ENCODE measurements around the gene JPH3.

Gene JPH3

DNA sequence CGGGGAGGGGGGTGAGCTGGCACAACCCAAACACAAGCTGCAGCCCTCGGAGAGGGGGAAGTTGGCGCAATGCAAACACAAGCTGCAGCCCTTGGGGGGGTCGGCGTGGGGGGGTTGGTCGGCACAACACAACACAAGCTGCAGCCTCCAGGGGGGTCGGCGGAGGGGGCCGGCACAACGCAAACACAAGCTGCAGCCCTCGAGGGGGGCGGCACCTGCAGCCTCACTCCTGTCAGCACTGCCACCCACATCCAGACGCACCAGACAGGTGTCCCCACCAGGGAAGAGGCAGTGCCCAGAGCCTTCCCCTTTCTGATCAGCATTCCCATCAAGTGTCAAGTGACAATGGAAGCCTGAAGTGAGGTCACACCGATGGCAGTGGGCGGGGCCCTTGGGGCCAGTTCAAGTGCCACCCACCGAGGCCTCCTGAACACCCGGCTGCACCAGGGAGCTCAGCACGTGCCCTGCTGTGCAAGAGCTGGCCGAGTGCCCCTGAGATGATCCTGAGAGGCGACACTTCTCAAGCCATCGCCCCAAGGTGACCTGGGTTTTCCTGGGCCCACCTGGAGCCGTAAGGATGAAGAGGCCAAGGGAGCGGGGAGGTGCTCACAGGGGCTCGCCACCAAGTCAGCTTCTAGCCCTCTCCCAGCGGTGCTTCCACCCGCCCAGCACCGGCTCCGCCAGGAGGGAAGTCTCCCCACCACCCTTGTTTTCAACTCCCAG lies 104.1 kb downstream of the JPH3 start:
- no peaks in the 10 kb centered on the region for H3K9me3 ChIP-seq (ENCODE audit: control insufficient read depth, insufficient read depth, low read length)
- peaks cover 75% of the 10 kb centered on the region for H3K79me2 ChIP-seq (ENCODE audit: control insufficient read depth, low read length)
- TF ChIP-seq EZH2phosphoT487 (IDR thresholded peaks at IDR 0.05; ENCODE audit: borderline replicate concordance, low read length) (no peak), CTCF (IDR thresholded peaks at IDR 0.05; ENCODE audit: low read depth, low read length, poor library complexity, severe bottlenecking) (no peak)
- H3K36me3 ChIP-seq (ENCODE audit: control insufficient read depth, low read length) = peaks cover 95% of the 10 kb centered on the region
- no peak overlapping the region for H3K4me3 ChIP-seq (ENCODE audit: low read length)
- H3F3A ChIP-seq (ENCODE audit: control insufficient read depth, insufficient read depth) = peaks cover 21% of the 10 kb centered on the region
- H3K27ac ChIP-seq (ENCODE audit: low read depth, low read length) = peak overlapping the region; percentile 47
- H3K27me3 ChIP-seq (ENCODE audit: control insufficient read depth, low read length) = no peaks in the 10 kb centered on the region
- H3K9me2 ChIP-seq (replicated peaks; ENCODE audit: control insufficient read depth, low read length) = no peaks in the 10 kb centered on the region
- H3K4me1 ChIP-seq (ENCODE audit: control insufficient read depth, low read length) = peaks cover 77% of the 10 kb centered on the region
- H4K20me1 ChIP-seq (ENCODE audit: control insufficient read depth, insufficient read depth, low read depth, low read length) = no peaks in the 10 kb centered on the region
- peak overlapping the region; percentile 1; the same call in 1 of the 2 replicates for H3K4me2 ChIP-seq (ENCODE audit: low read length)

GRCh38 chr16:87707097-87707496 lies 104.8 kb downstream of the JPH3 start:
- peak overlapping the region; percentile 47; the same call in 1 of the 2 replicates for H3K27ac ChIP-seq (ENCODE audit: low read depth, low read length)

DNA sequence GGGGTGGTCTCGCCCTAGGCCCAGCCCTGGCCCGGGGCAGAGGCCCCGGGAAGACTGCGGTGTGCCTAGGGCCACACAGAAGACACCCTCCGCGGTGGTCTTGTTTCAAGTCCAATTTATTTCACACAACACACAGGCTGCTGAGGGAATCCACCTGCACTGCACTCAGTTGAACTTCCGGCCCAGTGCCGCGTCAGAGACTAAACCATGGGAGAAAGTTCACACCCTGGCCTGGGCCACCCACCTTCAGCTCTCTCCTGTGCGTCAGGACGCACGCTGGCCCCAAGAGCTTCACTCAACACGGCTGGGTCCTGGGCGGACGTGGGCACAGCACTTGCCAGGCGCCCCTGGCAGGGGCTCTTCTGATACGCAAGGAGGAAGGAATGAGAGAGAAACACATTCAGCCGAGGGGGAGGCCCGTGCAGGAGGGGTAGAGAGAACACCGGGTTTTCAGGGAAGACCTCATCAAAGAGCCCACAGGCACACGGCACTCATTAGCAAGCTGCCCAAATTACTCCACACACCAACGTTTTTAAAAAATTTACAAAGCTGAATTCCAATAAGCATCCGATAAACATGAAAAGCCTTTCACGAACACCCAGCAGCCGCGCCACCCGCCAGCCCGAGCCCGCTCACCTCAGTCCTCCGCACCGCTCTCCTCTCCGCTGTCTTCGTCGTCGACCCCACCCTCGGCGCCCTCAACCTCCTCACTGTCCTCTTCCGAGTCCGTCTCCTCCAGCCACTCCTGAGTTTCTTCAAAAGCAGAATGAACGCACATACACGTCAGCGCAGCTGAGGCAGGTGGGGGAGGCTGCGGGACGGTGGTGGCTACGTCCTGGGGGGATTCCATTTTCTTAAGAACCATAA lies 105.6 kb downstream of the JPH3 start:
- peaks cover 77% of the 10 kb centered on the region for H3K4me1 ChIP-seq (ENCODE audit: control insufficient read depth, low read length)
- peaks cover 90% of the 10 kb centered on the region for H3K79me2 ChIP-seq (ENCODE audit: control insufficient read depth, low read length)
- no peak overlapping the region for H3K4me3 ChIP-seq (ENCODE audit: low read length)
- no peaks in the 10 kb centered on the region for H3K9me3 ChIP-seq (ENCODE audit: control insufficient read depth, insufficient read depth, low read length)
- no peaks in the 10 kb centered on the region for H3K9me2 ChIP-seq (replicated peaks; ENCODE audit: control insufficient read depth, low read length)
- H3K36me3 ChIP-seq (ENCODE audit: control insufficient read depth, low read length) = peaks cover 98% of the 10 kb centered on the region
- H4K20me1 ChIP-seq (ENCODE audit: control insufficient read depth, insufficient read depth, low read depth, low read length) = no peaks in the 10 kb centered on the region
- H3K4me2 ChIP-seq (ENCODE audit: low read length) = 0 out of 2 replicates have a peak overlapping the region, but pooled peaks have one; percentile 15
- H3F3A ChIP-seq (ENCODE audit: control insufficient read depth, insufficient read depth) = peaks cover 13% of the 10 kb centered on the region
- TF ChIP-seq CTCF (IDR thresholded peaks at IDR 0.05; ENCODE audit: low read depth, low read length, poor library complexity, severe bottlenecking) (no peak), EZH2phosphoT487 (IDR thresholded peaks at IDR 0.05; ENCODE audit: borderline replicate concordance, low read length) (no peak)
- no peaks in the 10 kb centered on the region for H3K27me3 ChIP-seq (ENCODE audit: control insufficient read depth, low read length)
- H3K27ac ChIP-seq (ENCODE audit: low read depth, low read length) = peak overlapping the region; percentile 47

More at GRCh38 chr16:87707097-87707496, 104.8 kb downstream of the JPH3 start:
- Histone ChIP-seq H4K20me1 (ENCODE audit: control insufficient read depth, insufficient read depth, low read depth, low read length) (no peaks in the 10 kb centered on the region), H3K4me3 (ENCODE audit: low read length) (no peak overlapping the region), H3K9me2 (replicated peaks; ENCODE audit: control insufficient read depth, low read length) (no peaks in the 10 kb centered on the region), H3K4me2 (ENCODE audit: low read length) (peak overlapping the region; percentile 1; the same call in 1 of the 2 replicates), H3K79me2 (ENCODE audit: control insufficient read depth, low read length) (peaks cover 82% of the 10 kb centered on the region), H3K36me3 (ENCODE audit: control insufficient read depth, low read length) (peaks cover 97% of the 10 kb centered on the region), H3F3A (ENCODE audit: control insufficient read depth, insufficient read depth) (peaks cover 17% of the 10 kb centered on the region), H3K9me3 (ENCODE audit: control insufficient read depth, insufficient read depth, low read length) (no peaks in the 10 kb centered on the region), H3K27me3 (ENCODE audit: control insufficient read depth, low read length) (no peaks in the 10 kb centered on the region), H3K4me1 (ENCODE audit: control insufficient read depth, low read length) (peaks cover 77% of the 10 kb centered on the region)
- TF ChIP-seq CTCF (IDR thresholded peaks at IDR 0.05; ENCODE audit: low read depth, low read length, poor library complexity, severe bottlenecking) (peak; percentile 29), EZH2phosphoT487 (IDR thresholded peaks at IDR 0.05; ENCODE audit: borderline replicate concordance, low read length) (no peak)

Measured in DOHH2 (cell line).